GM19043 (cell line): ENCODE measurements around the gene PROM1.
A peak's percentile ranks its signal among the peaks of the same experiment; 100 is the strongest.

Experiments
- ATAC-seq: cut with Tn5 transposase; IDR thresholded peaks from one replicate; pipeline ENCODE4 v1.9.1; 2021; ENCODE audit warnings: low read depth; ENCODE audit not compliant: unreplicated experiment

PROM1 gene

GRCh38 chr4:16000708-16001483 is 82.9 kb downstream of the PROM1 start:
- peak; percentile 7 for ATAC-seq

DNA sequence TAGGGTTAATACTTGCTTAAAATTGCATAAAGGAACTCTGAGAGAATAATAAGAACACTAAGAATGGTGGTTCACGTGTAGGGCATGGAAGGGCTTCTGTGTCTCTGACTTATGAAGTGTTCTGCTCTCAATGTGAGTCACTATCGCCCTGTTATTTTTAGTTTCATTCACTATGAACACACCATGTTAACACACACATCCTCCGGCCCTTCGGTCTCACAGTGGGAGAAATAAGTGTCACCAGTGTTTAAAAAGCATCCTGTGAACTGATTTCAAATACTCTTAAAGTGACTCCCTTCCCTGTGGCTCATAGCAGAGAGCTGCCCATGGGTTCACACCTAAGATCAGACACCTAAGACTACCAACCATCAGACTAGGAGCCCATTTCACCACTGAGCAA is 87.0 kb downstream of the PROM1 start:
- no peak for ATAC-seq

DNA sequence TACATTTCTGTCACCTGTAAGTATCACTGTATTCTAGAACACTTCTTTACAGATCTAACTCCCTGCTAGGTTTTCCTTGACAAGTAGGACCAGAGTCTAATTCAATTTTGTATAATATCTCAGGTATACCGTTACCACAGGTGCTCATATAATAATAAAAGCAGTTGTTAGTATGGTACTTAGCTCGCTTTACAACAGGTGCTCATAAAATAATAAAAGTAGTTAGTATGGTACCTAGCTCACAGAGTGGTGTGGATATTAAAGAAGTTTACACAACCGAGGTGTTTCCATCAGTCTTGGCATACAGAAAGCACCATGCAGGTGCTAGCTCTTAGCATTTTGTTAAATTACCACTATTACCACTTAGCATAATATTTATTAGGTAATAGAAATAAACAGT is 88.0 kb downstream of the PROM1 start:
- ATAC-seq: no peak

DNA sequence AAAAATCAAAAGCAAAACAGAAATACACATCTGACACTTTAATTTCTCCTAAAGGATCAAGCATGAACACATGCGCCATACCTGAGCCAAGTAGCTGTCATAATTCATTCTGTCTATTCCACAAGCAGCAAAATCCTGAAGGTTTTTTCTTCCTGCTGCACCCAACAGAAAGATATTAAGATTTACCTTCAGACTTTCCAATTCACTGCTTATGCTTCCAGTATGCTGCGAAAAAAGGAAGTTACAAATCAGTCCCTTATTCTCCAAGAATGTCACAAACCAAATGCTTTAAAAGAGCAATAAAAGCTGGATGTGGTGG is 91.7 kb downstream of the PROM1 start:
- no peak for ATAC-seq

DNA sequence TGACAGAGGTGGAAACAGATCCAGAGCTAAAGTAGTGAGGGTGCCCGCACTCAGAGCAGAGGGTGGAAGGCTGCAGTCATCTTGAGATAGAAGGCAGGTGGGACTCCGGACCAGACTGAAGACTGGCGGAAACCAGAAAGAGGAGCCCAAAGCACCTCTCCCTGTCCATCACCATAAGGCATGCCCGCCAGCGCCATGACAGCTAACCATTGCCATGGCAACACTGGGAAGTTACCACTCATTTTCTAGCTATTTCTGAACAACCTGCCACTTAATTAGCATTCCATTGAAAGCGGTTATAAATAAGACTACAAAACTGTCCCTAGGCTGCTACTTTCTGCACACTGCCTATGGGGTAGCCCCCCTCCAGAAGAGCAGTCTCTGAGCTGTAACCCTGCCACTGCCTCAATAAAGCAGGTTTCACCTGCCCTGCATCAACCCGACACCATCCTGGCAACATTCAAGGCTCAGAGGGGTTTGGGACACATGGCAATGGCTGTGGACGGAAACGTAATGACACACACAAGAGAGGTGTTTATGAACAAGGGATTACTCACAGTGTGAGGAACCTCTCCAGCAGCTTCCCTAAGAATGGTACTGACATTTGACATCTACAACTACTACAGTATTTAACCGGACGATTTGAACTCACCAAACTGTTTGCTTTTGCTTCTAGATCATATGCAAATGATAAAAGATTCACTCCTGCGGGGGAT is 93.1 kb downstream of the PROM1 start:
- ATAC-seq: no peak

- no peak for ATAC-seq
Observed at GRCh38 chr4:15989424-15989823, 94.4 kb downstream of the PROM1 start.

GRCh38 chr4:15988222-15988621 is 95.6 kb downstream of the PROM1 start:
- no peak for ATAC-seq

GRCh38 chr4:15986907-15987306 is 96.9 kb downstream of the PROM1 start:
- no peak for ATAC-seq

- no peak for ATAC-seq
Observed at GRCh38 chr4:15983610-15984009, 100.2 kb downstream of the PROM1 start.

DNA sequence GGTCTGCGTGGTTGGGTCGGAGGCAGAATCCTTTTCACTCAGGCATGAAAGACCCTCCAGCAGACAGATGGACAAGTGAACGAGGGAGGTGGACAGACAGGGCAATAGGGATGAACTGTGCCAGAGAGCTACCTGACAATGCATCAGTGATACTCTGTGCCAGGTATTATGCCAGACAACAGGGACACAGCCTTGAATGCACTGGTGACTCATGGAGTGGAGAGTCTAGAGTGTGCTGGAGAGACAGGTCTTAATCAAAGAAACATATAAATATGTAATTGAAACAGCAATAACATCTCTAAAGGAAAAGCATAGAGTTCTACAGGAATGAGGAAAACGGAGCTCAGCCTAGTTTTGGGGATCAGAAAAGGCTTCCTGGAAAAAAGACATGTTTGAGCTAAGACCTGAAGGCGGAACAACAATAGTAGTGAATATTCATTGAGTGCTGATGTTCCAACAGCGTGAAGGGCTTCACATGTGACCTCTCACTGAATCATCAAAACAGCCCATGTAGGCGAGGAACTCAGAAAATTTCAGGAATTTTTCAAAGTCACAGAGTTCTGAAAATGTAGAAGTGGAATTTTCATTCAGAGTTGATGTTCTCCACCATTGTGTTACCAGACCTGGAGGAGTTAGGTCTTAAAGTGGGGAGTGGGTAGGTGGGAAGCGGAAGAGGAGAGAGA is 100.8 kb downstream of the PROM1 start:
- no peak for ATAC-seq

- ATAC-seq: no peak
Observed at GRCh38 chr4:15976456-15977447, 107.1 kb downstream of the PROM1 start.

DNA sequence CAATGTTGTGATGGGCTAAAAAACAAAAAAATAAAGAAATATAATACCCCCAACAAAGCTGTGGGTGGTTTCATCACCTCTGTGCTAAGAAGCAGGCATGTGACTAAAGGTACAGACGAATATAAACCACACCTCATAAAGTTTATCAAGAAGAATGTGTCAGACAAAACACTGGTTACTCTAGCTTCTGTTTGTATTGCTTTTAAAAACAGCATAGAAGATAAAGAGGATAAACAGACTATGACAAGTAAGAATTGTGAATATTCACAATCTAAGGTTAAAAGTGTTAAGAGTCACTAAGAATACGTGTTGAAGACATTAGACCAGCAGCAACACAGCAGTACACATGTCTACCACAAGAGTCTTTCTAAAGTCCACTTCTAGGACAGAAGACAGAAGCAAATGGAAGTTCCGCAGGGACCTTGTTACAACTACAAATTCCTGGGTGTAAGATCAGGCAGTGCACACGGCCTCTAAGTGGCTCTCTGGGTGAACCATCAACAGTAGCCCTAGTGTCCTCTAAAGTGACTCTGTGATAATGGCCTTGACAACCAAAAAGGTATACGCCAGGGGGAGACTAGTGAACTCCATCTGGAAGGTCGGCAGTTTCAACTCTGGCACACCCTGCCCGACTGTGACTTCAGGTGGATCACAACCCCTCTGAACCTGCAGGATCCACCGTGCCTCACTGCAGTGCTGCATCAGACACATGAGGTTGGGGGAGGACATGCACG is 112.6 kb downstream of the PROM1 start:
- ATAC-seq: no peak

GRCh38 chr4:15968551-15969300 is 115.1 kb downstream of the PROM1 start:
- ATAC-seq: no peak

DNA sequence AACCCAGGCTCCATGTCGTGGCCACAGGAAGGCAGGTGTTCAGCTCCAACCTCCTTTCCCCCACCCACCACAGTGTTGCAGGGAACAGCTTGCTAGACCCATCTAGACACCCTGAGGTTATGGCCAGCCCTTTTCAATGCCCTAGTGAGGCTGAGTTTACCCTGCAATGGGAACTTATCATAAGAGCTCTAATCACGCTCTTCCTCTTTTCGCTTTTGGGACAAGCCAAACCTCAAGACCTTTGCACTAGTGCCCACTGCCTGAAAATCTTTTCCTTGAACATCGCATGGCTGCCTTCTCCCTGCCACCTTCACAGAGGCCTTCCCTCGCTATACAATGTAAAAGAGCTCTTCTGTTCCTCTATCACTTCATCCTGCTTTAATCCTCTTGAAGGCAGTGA is 118.5 kb downstream of the PROM1 start:
- ATAC-seq: no peak

DNA sequence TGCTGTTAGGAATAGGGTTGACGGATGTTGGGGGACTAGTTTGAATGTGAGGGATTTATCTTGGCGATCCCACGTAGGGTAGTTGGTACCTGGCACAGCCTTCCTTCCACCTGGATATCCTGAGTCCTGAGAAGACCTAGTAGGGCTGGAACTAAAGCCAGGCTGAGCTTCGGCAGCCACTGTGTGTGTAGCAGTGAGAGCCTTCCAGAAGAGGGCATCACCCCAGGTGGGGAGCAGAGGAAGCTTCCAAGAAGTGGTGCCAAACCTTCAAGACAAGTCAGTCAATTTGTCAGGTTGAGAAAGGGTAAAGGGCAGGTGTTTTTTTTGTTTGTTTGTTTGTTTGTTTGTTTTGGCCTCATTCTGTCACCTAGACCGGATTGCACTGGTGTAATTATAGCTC is 119.7 kb downstream of the PROM1 start:
- no peak for ATAC-seq

- peak; percentile 76 for ATAC-seq
Observed at GRCh38 chr4:15963576-15963975, 120.2 kb downstream of the PROM1 start.

DNA sequence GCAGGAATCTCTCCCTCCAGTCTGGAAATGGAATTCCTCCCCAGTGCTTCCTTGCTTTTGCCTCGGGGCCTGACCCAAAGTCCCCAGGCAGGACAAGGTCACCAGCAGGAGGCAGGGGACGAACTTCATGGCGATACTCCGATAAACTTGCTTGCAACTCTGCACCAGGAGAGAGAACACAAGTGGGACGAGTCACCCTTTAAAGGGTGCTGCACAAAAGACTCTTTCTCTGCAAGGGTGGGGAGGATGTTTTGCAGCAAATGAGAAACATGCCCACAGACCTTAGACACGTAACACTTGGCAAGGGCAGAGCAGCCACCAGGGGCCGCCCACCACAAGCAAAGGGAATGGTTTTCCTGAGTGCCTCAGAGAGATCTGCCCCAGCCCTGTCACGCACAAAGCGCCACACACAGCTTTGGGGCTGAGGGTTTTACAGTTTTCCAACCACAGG is 120.8 kb downstream of the PROM1 start, which contains the start of gene FGFBP2:
FGFBP2 (minus strand) TSS at position 175 of the 451 bp plus-strand sequence; CDS start at position 129, 46 bp downstream.
- peak; percentile 53 for ATAC-seq

GRCh38 chr4:15961781-15962510 is 121.9 kb downstream of the PROM1 start:
- ATAC-seq: no peak
